Activated CD8-positive, alpha-beta memory T cell treated with anti-CD3 and anti-CD28 coated beads, Interleukin-2, amount 50 U/mL, for 1 hour (primary cell): Measurements from ENCODE around the gene ZMIZ1.

Experiments
- DNase-seq: peaks from one replicate; pipeline ENCODE4 v3.0.0-alpha.2; 2020; ENCODE audit errors: extremely low read depth

ZMIZ1 gene

DNA sequence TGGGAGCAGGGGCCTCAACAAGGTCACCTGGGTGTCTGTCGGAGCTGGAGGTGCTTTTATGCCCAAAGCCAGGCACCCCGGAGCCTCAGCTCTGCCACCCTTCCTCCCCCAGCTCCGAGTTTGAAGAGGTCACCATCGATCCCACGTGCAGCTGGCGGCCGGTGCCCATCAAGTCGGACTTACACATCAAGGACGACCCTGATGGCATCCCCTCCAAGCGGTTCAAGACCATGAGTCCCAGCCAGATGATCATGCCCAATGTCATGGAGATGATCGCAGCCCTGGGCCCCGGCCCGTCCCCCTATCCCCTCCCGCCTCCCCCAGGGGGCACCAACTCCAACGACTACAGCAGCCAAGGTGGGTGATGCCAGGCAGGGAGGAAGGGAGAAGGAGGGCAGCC, 237.2 kb downstream of the ZMIZ1 start:
- DNase-seq, result no peak

DNA sequence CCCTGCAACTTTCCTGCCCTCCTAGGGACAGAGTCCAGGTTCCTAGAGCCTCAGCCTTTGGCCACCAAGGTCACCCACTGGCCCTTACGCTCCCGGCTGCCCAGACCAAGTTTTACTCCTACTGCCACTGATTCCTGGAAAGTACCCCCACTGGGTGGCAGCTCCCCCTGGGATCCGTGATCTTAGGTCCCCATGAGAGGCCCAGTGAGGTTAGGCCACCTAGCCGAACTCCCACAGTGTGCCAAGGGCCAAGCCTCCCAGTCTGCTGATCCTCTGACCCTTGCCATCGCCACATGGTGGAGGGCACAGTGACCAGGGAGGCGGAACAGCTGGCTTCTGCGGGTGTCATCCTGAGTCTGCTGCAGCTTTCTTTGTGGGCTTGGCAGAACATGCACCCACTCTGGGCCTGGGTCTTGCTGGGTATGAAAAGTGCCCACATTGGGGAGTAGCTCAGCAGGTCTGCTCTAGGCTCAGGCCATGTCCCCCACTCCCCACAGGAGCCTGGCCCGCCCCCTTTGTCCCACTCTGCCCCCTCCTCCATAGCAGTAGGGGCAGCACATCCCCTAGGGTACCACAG, 238.0 kb downstream of the ZMIZ1 start:
- no peak for DNase-seq

DNA sequence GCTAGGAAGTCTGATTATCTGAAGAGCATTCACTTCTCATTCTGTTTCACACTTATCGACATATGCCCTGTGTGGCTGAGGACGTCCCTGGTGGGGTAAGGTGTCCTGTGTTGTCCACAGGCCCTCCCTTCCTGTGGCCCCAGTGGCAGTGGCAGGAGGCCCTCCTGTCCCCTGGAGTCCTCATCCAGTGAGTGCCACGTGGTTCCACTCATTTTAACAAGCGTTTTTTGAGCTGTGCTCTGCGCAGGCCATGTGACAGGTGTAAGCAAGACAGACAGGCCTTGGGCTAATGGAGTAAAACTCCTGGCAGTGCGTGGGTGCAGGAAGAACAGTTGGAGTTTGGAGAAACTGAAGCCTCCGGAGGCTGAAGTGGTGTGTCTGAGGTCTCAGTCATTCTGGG, 239.2 kb downstream of the ZMIZ1 start:
- DNase-seq, result no peak

DNA sequence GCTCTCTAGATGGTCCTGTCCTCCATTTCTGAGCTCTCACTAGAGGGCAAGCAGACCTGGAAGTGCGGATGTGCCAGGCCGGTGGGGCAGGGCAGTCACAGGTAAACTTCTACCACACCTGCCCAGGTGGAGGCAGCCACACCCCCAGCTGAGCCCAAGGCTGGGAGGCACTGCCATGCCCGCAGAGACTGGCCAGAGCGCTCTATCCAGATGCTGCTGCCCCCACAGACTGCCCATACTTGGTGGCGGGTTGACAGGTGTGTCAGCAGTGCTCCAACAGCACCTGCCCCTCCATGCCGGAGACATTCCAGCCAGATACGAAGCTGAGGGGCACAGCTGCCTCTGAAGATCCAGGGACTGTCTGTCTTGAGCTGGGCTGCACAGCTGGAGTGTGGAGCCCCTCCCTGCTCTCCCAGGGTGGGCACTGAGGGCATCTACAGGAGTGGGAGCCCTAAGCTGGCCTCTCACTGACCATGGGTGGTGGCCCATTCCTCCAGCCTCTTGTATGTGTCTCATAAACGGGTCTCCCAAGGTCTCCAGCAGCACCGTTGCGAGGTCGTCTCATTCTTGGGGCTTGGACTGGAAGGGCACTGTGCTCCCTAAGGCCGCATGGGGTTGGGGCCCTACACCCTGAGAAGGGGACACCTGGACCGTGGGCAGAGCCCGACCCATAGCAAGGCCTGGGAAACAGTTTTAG, 240.4 kb downstream of the ZMIZ1 start:
- DNase-seq, result no peak

DNA sequence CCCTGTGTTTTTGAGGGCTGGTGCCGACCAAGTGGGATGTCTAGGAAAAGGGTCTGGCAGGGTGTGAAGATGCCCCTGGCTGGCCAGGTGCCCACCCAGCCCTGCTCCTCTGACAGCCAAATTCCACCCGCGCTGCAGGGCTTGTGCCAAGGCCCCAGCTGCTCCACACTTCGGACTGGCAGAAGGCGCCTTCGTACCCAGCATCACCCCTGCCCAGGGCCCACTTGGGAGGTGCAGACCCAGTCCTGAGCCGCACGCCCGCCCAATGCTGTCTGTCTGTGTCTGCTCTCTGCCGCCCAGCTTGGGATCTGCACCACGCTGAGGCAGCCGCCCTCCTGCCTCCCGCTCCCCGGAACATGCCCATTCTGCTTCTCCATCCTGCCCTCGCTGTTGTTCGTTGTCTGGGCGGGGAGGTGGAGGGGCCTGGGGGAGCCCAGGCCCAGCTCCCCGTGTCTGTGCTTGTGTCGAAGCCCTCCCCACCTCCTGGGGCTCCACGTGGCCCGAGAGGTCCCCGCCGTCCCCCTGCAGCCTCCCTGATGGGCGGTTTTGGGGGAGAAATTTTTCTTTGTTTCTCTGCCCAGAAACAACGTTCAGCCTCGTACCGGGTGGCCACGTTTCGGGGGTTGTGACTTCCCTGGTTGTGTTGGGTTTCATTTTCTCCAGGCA, 241.6 kb downstream of the ZMIZ1 start:
- DNase-seq, result no peak

DNA sequence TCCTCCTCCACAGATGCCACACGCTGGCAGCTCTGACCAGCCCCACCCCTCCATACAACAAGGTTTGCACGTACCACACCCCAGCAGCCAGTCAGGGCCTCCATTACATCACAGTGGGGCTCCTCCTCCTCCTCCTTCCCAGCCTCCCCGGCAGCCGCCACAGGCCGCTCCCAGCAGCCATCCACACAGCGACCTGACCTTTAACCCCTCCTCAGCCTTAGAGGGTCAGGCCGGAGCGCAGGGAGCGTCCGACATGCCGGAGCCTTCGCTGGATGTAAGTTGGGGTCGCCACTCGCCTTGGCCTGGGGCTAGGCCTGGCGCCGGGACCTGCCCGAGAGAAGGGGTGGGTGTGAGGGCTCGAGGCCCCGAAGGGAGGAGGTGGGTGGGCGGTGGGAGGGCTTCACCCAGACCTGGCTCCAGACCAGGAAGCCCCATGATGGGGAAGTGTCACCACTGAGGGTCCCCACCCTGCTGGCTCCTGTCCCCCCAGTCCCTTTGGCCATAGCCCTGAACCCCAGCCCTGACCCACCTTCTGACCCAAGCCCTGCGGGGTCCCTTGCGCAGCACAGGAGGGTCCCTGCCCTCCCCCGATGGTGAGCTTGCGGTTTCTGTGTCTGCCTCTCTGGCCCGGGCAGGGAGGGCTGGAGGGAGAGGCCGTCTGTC, 242.3 kb downstream of the ZMIZ1 start:
- DNase-seq, result no peak

DNA sequence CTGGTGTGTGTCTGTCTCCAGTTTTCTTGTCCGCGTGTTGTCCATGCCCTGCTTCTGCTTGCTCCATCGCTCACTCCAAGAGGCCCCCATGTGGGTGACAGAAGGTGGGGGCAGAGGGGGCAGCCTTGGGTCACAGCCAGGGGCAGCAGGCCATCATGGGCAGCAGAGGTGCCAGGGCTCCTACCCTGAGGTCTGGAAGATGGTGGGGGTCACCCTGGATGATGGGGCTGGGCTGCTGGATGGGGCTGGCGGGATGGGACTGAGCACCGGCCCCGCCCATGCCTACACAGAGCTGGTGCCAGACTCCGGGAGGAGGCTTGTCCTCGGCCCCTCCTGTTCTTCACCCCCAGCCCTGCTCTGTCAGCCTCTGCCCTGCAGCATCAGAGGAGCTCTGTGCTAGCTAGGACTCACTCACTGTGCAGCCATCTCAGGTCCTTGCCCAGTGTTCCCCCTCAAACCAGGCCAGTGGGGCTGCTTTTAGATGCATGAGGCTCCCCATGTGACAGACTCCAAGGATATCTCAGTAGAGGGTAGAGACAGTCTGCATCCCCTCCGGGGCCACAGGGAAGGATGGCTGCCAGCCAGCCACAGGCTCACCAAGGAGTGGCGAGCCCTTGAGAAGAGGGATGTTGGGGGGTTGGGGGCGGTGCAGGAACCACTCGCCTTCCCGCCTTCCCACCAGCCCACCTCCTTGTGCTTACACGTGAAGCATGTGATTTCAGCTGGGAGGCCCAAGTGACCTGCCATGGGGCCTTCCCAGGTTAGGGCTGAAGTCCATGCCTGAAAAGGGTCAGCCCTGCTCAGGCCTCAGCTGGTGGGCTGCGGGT, 243.0 kb downstream of the ZMIZ1 start:
- no peak for DNase-seq

DNA sequence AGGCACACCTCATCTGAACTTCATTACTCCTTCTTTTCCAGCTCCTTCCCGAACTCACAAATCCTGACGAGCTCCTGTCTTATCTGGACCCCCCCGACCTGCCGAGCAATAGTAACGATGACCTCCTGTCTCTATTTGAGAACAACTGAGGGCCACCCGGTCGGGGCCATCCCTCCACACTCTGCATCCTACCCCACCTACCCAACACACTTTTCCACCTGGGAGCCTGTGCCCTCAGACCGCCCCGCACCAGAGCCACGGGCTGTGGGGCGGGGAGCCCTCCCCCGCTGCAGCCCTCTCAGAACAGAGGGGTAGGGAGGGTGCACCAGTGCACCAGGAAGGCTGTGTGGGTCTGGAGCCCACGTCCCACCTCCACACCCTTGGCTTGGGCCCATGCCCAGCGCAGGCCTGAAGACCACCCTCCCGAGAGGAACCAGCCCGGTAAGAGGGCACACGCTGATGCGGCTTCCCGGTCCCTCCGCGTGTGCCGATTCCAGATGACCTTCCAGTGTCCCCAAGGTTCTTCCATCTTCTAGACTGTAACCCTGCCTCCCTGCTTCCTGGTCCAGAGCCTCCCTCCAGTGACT, 243.9 kb downstream of the ZMIZ1 start:
- no peak for DNase-seq

DNA sequence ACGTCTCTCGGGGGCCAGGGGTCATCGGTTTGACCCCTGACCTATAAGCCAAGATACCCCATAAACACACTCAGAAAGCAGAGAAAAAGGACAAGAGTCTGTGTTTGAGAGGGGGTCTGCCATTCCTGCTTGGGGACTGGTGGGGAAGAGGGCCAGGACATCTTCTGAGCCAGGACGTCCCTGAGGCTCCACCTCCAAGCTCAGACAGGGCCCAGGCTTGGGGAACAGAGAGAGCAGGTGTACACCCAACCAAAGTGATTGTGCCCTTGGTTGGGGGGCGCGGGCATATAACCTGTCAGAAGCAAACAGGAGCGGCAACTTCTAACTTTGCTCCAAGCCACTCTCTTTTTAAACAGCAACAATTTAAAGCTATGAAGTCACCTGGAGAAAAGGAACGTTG, 244.6 kb downstream of the ZMIZ1 start:
- DNase-seq, result no peak

DNA sequence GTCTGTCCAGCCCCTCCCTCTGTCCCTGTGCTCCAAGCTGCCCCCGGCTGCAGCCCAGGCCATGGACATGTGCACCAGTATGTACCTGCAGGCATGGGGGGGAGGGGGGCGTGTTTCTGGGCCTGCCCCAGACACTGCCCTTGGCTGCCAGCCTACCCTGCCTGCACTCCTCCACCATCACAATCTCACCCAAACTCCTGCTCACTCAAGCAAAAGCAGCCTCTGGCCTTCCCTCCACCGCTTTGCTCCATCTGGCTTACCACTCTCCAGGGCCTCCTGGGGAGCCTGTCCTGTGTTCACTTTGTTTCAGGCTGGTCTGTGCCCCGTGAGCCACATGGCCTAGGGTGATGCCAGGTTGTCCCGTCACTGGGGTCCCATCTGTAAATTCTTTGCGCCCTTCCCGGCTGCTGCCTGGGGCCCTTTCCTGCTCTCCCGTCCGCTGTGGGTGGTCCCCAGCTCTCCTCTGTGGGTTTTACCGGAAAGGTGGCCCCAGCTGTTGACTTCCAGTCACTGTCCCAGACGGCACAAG, 245.2 kb downstream of the ZMIZ1 start:
- no peak for DNase-seq

DNA sequence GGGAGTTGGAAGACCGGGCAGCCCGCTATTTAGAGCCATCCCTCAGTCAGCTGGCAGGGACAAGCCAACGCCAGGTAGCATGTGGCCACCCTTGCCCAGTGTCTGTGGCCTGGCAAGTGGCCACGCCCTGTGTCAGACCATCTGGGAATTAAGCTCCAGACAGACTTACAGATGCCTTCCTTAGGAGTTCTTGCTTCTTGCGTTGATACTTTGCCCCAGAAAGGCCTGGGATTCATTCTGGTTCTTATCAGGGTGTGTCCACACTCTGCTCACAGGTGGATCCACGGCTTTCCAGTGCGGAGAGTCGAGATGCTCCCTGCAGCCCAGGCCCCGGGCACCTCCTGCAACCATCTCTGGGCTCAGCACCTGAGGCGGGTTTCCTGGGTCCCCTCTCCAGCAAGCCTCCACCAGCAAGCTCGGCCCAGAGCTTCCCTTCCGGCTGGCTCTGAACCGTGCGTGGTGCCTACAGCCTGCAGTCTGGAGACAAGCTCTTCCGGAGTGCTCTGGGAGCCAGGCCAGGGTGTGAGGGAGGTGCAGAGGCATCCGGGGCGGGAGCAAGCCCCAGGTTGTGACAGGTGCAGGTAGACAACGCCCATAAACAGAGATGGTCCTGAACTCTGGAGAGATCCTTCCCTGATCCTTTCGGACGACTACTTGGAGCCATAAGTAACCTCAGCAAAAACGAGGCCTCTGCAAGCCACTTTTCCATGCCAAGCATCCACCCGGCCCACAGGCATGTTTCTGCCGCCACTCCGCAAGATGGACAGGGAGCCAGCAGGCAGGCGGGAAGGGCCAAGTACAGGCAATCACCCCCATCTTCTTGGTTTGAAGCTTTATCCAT, 246.2 kb downstream of the ZMIZ1 start:
- no peak for DNase-seq

DNA sequence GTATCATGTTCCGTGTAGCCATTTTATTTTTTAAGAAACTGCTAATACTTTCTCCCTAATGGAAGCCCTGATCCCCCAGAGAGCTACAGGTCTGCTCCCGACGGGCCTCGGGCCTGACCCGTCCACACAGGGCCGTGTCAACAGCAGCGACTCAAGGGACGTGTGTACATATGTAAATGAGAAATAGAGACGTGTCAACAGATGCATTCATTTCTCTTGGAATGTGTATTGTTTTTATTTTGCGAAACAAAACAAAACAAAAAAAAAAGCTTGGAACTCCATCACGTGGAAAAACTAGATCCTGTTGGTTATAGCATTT, 246.8 kb downstream of the ZMIZ1 start:
- DNase-seq, result no peak

DNA sequence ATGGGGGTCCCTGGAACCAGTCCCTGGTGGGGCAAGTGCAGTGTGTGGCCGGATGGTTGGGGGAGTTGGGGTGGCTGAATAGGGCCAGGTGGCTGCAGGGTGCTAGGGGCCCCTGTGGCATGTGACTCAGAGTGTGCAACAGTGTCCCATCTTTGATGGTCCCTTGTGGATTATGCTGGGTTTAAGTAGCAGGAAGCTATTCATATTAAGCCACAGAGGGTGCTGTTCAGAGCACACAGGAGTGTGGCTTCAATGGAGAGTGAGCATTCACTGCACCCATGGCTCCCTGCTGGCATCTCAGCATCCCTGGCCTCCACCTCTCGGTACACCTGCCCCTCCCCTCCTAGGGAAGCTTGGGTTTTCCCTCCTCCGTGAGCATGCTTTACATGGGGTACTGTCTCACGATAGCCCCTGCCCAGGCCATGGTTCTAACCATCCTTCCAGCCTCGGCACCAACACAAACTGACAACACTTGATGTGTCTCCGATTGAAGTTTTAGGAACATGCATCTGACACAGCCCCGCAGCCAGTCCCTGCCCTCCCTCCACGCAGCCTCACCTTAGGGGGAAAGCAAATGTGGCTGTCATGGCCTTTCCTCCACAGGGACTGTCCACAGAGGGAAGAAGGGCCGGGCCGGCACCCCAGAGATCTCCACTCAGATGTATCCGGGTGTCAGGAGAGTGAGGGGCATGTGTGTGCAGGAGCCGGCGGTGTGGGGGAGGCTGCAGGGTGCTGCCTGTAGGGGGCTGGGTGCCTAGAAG, 248.1 kb downstream of the ZMIZ1 start:
- no peak for DNase-seq

DNA sequence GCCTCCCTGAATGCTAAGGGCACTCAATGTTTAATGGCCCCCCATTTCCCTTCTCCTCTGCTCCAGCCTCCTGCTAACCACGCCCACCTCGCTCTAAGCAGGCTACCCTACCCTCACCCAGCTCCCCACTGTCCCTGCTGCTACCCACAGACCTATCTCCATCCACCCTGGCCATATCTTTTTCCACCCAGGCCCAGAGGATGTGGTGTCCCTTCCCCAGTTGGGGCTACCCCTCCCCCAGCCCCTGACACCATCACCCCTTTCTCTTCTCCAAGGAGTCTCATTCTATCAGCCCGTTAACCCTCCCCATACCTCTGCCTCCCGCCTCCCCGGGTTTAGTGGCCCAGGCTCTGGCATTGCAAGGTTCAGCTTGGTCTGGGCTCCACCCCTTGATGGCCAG, 249.6 kb downstream of the ZMIZ1 start:
- DNase-seq, result no peak

DNA sequence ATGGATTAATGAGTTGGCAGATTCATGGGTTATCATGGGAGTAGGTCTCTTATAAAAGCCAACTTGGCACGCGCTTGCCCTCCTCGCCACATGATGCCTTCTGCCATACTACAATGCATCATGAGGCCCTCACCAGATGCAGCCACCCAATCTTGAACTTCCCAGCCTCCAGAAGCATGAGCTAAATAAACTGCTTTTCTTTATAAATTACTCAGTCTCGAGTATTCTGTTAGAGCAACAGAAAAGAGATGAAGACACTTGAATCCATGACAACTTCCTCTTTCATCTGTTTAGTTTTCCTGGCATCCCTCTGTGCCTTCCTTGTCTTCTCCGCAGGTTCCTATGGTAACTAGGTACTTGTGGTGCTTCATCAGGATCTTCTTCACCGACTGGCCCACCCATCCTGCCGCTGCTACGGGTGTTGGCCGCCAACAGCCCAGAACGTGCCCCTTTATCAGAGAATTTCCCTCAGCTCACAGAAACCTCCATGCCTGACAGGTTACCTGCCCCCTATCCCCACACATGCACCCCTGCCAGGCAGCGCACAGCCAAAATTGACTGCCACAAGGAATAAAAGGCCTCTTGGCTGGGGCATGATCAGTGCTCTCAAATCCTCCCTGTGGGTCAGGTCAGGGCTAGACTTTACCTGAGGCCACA, 250.5 kb downstream of the ZMIZ1 start:
- DNase-seq, result no peak

DNA sequence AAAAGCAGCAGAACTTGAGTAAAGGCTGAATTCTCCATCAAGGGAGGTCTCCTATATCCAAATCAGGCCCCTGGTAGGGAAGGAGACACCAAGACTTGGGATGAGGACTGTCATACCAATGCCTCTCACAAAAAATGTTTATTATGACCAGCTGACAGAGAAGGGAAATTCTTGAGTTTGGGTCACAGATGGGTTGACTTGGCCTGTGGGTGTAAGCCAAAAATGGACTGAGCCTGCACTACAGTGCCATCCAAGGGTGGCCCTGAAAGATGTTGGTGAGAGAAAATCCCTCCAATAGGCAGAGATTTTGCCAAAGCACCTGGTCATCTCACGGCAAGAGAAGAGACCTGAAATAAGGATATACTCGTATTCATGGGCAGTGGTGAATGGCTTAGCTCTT, 251.6 kb downstream of the ZMIZ1 start:
- DNase-seq, result no peak

DNA sequence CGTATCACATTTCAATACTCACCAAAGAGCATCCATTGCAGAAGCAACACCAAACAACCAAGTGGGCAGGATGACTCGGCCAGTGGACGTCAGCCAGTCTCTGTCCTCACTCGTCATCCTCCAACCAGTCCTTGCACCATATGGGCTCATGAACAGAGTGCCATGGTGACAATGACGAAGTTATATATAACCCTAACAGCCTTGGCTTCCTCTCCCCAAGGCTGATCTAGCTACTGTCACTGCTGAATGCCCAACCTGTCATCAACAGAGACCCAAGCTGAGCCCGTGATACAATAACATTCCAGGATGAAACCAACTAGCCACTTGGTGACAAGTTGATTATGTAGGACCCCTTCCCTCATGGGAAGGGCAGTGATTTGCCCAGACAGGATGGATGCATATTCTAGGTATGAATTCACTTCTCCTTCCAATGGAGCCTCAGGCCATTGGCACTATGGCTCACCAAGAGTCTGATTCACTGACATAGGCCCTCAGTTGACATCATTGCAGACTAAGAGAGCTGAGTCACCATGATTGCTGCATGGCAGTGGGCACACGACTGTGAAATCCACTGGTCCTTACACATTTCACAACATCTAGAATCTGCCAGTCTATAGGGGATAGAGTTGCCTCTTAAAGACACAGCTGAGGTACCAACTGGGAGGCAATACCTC, 252.2 kb downstream of the ZMIZ1 start:
- no peak for DNase-seq

DNA sequence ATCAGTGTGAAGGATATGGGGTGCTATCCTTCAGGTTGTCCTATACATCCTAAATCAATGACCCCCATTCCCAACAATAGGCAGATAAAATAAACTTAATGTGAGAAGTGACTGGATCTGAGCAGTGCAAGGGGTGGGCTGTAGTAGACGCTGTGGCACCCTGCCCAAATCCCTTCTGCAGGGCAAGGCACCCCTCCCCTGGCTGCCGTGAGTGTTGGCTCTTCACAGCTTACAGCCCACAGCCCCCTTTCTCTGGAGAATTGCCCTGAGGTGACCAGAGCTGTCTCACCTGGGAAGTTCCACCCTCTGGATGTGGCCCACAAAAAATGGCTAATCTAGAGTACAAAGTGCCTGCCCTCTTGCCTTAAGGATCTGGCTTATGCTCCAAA, 252.7 kb downstream of the ZMIZ1 start:
- no peak for DNase-seq

DNA sequence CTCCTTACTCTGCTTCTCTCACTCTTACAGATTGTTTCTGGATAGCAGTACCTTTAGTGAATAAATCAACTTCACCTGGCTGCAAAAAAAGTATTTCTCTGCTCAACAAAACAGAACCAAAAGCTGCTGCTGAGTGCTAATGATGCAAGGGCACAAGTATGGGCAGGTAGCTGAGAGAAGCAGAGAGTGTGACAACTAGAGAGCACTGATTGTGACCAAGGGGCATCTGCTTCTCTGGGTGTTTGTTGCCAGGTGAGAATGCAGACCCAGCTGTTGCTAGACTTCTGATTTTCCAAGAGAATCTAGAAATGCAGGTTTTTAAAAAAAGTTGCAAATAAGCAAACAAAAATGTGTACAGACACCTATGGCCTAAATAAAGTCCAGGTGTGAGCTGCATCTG, 253.2 kb downstream of the ZMIZ1 start:
- DNase-seq, result no peak
